ENCODE measurements around the gene ATP6V1A.

DNA sequence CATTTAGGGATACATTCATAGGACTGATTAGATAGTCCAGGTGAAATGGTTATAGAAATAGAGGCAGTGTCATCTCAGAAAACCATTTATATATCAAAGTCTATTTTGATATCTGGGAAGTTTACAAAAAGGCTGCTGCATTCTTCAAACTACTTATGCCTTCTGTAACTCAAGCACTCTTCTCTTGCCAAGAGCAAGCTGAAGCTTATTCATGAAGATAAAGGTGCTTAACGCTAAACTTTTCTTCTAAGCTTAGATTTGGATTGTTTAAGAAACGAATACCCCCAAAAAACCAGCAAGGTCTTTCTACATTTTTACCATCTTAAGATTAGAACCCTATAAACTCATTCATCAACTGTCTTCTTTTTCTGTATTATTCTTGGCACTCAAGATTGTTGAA is 27.1 kb upstream of the ATP6V1A start:
- TF ChIP-seq, protein P1, sequence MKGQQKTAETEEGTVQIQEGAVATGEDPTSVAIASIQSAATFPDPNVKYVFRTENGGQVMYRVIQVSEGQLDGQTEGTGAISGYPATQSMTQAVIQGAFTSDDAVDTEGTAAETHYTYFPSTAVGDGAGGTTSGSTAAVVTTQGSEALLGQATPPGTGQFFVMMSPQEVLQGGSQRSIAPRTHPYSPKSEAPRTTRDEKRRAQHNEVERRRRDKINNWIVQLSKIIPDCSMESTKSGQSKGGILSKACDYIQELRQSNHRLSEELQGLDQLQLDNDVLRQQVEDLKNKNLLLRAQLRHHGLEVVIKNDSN (IDR thresholded peaks at IDR 0.05) = no peak
- no peak for TF ChIP-seq CEBPB (IDR thresholded peaks at IDR 0.05)
- TF ChIP-seq, protein P2, sequence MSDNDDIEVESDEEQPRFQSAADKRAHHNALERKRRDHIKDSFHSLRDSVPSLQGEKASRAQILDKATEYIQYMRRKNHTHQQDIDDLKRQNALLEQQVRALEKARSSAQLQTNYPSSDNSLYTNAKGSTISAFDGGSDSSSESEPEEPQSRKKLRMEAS (IDR thresholded peaks at IDR 0.05) = no peak
- TF ChIP-seq NFIC (IDR thresholded peaks at IDR 0.05) = no peak
- TF ChIP-seq ZBTB7A (IDR thresholded peaks at IDR 0.05; ENCODE audit: low read depth) = no peak
- TF ChIP-seq, protein P3, sequence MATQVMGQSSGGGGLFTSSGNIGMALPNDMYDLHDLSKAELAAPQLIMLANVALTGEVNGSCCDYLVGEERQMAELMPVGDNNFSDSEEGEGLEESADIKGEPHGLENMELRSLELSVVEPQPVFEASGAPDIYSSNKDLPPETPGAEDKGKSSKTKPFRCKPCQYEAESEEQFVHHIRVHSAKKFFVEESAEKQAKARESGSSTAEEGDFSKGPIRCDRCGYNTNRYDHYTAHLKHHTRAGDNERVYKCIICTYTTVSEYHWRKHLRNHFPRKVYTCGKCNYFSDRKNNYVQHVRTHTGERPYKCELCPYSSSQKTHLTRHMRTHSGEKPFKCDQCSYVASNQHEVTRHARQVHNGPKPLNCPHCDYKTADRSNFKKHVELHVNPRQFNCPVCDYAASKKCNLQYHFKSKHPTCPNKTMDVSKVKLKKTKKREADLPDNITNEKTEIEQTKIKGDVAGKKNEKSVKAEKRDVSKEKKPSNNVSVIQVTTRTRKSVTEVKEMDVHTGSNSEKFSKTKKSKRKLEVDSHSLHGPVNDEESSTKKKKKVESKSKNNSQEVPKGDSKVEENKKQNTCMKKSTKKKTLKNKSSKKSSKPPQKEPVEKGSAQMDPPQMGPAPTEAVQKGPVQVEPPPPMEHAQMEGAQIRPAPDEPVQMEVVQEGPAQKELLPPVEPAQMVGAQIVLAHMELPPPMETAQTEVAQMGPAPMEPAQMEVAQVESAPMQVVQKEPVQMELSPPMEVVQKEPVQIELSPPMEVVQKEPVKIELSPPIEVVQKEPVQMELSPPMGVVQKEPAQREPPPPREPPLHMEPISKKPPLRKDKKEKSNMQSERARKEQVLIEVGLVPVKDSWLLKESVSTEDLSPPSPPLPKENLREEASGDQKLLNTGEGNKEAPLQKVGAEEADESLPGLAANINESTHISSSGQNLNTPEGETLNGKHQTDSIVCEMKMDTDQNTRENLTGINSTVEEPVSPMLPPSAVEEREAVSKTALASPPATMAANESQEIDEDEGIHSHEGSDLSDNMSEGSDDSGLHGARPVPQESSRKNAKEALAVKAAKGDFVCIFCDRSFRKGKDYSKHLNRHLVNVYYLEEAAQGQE (IDR thresholded peaks at IDR 0.05; ENCODE audit: low read depth) = no peak
- TF ChIP-seq TAF1 (IDR thresholded peaks at IDR 0.05; ENCODE audit: low read depth) = no peak
- TF ChIP-seq FOXM1 (IDR thresholded peaks at IDR 0.05; ENCODE audit: borderline replicate concordance, low read depth) = no peak
- no peak for TF ChIP-seq EP300 (IDR thresholded peaks at IDR 0.05; ENCODE audit: borderline replicate concordance)
- TF ChIP-seq YY1 (IDR thresholded peaks at IDR 0.05; ENCODE audit: low read depth) = no peak
- TF ChIP-seq RAD21 (IDR thresholded peaks at IDR 0.05; ENCODE audit: low read depth) = no peak

All from Ishikawa (cell line).